GM18519 (cell line): ENCODE results near the gene CORO2B.
"Not testable (repeated sequence)": the region's sequence is repeated elsewhere in the genome, so short reads cannot be mapped to it uniquely, and the experiment has no call there.

Source experiments
- ATAC-seq: cut with Tn5 transposase; IDR thresholded peaks from one replicate; pipeline ENCODE4 v1.9.1; 2021; ENCODE audit warnings: mild to moderate bottlenecking, moderate library complexity; ENCODE audit not compliant: unreplicated experiment, low FRiP score

CORO2B gene

GRCh38 chr15:68641376-68641775 lies 62.6 kb downstream of the CORO2B start:
- ATAC-seq: no peak

- ATAC-seq: no peak
Observed at GRCh38 chr15:68642491-68642845, 63.7 kb downstream of the CORO2B start.

- no peak for ATAC-seq
Observed at GRCh38 chr15:68643216-68643830, 64.5 kb downstream of the CORO2B start.

GRCh38 chr15:68644083-68644904 lies 65.5 kb downstream of the CORO2B start:
- ATAC-seq: no peak

GRCh38 chr15:68644996-68645395 lies 66.2 kb downstream of the CORO2B start:
- no peak for ATAC-seq

GRCh38 chr15:68646156-68646555 lies 67.4 kb downstream of the CORO2B start:
- ATAC-seq: no peak

GRCh38 chr15:68646696-68647095 lies 67.9 kb downstream of the CORO2B start:
- ATAC-seq: no peak

GRCh38 chr15:68647361-68647760 lies 68.6 kb downstream of the CORO2B start:
- not testable (repeated sequence) for ATAC-seq

GRCh38 chr15:68650901-68651709 lies 72.3 kb downstream of the CORO2B start:
- ATAC-seq: no peak

GRCh38 chr15:68651916-68652525 lies 73.2 kb downstream of the CORO2B start:
- no peak for ATAC-seq

- no peak for ATAC-seq
Observed at GRCh38 chr15:68653031-68653635, 74.3 kb downstream of the CORO2B start.

GRCh38 chr15:68653801-68654200 lies 75.0 kb downstream of the CORO2B start:
- no peak for ATAC-seq

GRCh38 chr15:68654786-68655560 lies 76.2 kb downstream of the CORO2B start:
- no peak for ATAC-seq

GRCh38 chr15:68655686-68656437 lies 77.1 kb downstream of the CORO2B start:
- no peak for ATAC-seq

- no peak for ATAC-seq
Observed at GRCh38 chr15:68656438-68656739, 77.6 kb downstream of the CORO2B start.

GRCh38 chr15:68658151-68658550 lies 79.4 kb downstream of the CORO2B start:
- no peak for ATAC-seq

- no peak for ATAC-seq
Observed at GRCh38 chr15:68658641-68659358, 80.0 kb downstream of the CORO2B start.

- no peak for ATAC-seq
Observed at GRCh38 chr15:68663526-68663925, 84.7 kb downstream of the CORO2B start.
